ENCODE data around the gene DENND5A.

DENND5A gene

DNA sequence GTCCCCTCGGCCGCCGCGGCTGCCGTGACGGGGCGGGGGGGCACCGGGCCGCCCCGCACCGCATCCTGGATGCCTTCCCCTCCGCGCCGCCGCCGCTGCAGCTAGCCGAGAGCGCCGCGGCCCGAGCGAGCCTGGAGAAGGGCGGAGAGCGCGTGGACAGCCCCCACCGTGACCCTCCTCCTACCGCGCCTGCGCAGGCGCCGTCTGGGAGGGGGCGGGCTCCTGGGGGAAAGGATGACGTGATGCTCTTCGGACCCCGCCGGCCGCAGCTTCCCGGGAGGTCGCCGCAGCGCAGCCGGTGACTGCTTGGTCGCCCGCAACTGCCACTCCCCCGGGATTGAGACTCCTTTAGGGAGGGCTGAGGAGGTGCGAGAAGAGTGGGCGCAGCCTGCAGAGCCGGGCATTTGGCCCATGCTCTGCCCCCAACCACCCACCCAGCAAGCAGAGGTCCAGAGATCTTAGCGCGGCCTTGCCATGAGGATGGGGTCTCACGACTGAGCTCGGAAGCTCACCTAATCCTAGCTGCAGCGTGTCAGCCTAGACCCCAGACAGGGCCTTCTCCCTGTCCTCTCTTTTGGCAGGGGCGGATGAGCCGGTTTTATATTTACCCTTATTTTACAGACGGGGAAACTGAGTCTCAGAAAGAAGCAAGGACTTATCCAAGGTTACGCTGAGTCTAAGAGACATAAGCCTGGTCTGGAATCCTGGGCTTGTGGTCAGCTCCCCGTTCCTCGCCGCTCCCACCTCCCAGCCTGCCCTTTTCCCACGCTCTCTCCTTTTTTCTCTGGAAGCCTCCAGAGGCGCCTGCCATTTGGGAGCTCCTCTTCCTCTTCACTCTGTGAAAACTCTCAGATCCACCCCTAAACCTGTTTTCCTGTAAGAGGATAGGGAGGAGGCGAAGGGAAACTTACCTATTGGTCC lies at the start of gene DENND5A:
DENND5A (minus strand) TSS at position 140 of the 921 bp plus-strand sequence. CDS start 281 bp downstream, outside the sequence.
- DNase-seq (ENCODE audit: low read depth), result peak; percentile 74

DNA sequence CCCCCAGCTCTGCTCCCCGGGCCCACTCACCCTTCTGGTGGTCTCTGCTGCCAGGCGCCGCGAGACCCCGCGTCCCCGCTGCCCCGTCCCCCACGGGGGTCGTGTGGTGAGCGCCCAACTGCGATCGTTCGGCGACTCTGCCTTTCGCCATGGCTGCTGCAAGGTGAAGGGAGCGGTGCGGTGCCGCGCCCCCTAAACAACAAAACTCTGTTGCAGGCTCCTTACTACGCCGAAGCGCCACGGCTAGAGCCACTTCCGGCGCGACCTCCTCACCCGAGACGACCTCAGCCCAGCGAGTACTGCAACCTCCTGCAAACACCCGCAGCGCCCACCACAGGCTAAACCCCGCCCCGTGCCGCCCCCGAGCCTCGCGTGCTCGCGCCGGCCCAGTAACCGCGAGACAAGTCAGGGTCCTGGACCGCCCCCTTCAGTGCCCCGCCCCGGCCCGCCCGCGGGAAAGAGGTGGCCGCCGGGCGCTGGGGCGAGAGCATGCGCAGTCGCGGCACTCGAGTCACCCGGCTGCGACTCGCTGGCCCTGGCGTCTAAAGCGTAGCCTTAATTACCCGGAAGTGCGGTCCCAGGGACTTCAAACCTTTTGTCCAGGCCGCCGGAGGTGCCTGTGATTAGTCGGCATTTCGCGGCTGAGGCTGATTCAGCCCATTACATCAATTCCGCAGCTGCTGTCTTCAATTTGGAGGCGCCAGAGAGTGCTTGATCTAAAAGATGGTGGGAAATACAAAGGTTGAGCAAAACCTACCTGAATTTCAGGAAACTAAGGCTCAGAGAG lies 49.3 kb upstream of the DENND5A start, which contains the start of gene TMEM41B:
TMEM41B (minus strand) TSS at position 303 of the 787 bp plus-strand sequence; CDS start at position 151, 152 bp downstream.
- DNase-seq (ENCODE audit: low read depth), result peak; percentile 97

DNA sequence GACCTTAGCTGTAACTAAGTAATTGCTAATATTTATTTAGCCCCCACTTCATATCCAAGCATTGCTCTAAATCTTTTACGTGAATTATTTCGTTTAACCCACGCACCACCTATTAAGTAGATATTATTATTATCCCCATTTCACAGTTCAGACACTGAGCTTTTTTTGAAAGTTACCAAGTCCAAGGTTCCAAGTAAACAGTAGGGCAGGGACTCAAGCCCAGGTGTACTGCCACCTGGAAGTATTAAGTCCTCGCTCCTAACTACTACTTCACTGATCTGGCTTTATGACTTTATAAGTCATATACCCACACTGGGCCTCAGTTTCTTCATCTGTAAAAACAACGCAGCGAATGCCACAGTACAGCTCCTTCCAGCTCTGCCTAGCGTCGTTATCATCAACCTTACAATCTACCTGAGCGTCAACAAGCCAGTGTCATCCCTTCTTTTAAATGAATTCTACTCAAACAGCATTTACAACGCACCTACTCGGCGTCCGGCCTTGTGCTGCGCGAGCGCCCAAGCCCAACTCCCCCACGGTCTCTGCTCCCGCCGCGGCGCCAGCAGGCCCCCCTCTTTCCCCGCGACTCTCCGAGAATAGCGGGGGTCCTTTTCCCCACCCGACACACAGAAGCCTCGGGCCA lies 48.6 kb upstream of the DENND5A start:
- DNase-seq (ENCODE audit: low read depth), result no peak

DNA sequence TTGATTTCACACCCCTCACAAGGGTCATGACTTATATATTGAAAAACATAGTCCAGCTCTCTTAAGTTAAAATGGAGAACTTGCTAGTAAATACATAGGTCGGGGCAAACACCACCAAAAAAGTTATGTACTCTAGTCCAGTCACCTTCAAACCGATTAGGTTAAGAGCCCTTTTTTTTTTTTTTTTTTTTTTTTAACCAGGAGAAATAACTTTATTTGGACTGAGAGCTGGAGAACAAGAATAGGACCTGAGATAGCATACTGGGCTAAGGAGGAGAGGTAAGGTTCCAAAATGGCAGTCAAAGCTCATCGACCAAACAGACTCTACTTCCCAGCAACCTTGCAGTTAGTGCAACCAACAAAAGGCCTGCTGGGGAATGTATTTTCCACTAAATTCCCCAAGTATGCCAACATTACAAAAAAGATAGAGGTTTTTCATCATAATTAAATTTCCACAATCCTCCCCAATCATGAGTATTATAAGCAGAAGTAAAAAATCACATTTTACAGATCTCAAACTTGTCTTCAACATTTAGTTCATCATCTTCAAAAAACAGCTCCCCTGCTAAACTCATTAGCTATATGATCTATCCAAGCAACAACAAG lies 45.4 kb upstream of the DENND5A start:
- no peak for DNase-seq (ENCODE audit: low read depth)

DNA sequence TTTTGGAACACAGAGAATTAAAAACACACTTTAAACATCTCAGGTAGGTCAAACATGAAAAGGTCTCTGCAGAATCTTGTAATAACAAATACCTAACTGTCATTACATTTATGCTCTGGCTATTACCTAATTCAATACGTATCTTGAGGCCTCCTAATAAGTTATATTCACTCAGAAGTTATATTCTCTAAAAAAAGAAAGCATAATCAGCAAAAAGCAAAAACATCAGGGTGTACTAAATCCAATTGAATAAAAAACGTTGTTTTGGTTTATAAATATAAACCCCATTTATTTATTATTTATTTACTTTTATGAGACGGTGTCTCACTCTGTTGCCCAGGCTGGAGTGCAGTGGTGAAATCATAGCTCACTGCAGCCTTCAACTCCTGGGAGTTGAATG lies 39.0 kb upstream of the DENND5A start:
- DNase-seq (ENCODE audit: low read depth), result no peak

DNA sequence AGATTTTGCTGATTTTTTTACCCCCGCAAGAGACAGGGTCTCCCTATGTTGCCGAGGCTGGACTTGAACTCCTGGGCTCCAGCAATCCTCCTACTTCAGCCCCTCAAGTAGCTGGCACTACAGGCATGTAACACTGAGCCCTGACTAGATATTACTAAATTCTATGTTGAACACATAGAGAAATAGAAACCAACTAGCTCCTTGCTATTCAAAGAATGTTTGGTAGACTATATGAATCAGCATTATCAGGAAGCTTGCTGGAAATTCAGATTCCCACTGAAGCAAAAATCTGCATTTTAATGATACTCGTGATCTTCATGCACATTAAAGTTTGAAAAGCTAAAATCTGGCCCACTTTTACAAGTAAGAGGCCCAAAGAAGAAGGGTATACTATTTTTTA lies 37.3 kb upstream of the DENND5A start:
- DNase-seq (ENCODE audit: low read depth), result no peak

DNA sequence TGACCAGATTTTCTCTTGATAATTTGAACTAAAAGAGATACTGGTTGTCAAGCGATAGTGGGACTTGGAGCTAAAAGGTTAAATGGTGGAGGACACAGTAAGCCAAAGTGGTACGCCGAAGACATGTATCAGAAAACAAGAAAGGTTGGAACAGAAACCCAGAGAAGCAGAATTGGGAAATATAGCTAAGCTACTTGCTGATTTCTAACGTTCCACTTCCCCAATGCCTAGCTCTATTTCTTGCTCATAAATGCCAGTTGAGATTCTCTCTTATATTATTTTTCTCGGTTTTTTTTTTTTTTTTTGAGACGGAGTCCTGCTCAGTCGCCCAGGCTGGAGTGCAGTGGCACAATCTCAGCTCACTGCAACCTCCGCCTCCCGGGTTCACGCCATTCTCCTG lies 36.6 kb upstream of the DENND5A start:
- no peak for DNase-seq (ENCODE audit: low read depth)

DNA sequence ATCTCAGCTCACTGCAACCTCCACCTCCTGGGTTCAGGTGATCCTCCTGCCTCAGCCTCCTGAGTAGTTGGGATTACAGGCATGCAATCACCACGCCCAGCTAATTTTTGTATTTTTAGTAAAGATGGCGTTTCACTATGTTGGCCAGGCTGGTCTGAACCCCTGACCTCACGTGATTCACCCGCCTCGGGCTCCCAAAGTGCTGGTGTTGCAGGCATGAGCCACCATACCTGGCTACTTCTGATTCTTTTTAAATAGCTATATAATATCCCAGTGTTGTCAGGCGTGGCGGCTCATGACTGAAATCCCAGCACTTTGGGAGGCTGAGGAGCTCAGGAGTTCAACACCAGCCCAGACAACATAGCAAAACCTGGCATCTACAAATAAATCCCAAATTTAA lies 28.5 kb upstream of the DENND5A start:
- no peak for DNase-seq (ENCODE audit: low read depth)

DNA sequence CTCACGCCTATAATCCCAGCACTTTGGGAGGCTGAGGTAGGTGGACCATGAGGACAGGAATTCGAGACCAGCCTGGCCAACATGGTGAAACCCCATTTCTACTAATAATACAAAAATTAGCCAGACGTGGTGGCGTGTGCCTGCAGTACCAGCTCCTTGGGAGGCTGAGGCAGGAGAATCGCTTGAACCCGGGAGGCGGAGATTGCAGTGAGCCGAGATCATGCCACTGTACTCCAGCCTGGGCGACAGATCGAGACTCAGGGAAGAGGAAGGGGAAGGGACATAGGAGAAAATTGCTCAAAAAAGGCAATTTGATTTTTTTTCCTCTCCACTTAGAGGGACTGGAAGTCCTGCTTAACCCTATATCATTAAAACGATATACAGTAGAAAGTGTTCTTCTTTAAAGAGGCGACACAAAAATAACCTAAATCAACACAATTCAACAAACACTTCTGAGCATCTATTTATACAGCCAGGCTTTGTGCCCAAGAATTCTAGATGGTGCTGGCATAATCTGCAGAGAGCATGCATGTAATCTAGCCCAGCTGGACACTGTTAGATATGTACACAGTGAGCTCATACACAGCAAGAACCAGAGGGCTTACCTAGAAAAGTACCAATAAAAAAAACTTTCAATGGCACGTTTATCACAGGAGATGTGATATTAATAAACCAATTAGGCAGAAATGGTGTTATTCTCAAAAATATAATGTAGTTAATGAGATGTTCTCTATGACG lies 20.9 kb upstream of the DENND5A start:
- no peak for DNase-seq (ENCODE audit: low read depth)

DNA sequence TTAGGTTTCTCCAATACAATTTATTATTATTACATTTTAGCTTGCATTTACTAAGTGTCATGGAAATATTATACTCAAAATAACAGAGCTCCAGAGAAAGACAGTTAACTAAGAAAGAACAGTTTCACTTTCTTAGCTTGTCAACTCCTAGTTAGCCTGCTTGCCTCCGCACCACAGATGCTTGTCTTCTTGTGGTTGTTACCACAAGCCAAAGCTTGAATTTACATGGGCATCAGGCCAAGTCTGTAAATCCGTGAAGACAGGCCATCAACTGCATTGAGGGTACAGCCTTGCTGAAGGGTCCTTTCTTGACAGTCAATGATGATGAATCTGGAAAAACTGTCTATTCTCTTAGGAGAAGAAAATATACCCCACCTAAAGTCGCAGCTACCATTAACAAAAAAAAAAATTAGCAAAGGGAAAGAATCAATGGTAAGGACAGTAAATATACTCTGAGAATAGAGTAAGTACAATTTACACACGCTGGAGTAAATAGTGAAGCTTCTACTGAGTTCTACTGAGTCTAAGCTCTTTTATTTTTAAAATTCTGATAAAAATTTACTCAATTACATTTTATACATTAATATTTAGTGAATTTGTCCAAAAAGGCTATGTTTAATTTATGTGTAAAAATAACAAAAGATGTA lies 15.6 kb upstream of the DENND5A start:
- DNase-seq (ENCODE audit: low read depth), result peak; percentile 32

DNA sequence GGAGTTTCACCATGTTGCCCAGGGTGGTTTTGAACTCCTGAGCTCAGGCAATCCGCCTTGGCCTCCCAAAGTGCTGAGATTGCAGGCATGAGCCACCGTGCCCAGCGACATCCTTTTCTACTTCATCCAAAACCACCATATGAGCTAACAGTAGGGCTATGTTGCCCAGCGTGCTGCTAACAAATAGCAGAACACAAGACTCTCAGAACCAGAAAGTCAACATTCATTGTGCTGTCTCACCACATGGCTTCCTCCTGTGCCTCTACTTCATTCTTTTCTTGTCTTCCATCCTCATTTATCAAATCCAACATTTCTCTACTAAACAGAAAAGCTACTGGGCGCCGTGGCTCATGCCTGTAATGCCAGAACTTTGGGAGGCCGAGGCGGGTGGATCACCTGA lies 12.0 kb upstream of the DENND5A start:
- no peak for DNase-seq (ENCODE audit: low read depth)

DNA sequence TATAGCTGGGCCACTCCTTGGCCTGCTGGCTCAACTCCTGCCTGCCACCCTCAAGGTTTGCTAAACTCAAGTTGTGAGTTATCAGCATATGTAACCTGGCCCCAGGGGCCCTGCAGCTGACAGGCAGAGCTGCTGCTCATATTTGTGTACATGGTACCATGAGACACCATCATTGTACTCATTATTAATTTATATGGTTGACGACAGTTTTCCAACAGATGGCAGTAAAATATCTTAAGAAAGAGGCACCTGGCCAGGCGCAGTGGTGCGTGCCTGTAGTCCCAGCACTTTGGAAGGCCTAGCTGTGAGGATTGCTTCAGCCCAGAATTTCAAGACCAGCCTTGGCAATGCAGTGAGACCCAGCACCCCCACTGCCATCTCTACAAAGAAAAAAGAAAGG lies 11.4 kb upstream of the DENND5A start:
- DNase-seq (ENCODE audit: low read depth), result no peak

DNA sequence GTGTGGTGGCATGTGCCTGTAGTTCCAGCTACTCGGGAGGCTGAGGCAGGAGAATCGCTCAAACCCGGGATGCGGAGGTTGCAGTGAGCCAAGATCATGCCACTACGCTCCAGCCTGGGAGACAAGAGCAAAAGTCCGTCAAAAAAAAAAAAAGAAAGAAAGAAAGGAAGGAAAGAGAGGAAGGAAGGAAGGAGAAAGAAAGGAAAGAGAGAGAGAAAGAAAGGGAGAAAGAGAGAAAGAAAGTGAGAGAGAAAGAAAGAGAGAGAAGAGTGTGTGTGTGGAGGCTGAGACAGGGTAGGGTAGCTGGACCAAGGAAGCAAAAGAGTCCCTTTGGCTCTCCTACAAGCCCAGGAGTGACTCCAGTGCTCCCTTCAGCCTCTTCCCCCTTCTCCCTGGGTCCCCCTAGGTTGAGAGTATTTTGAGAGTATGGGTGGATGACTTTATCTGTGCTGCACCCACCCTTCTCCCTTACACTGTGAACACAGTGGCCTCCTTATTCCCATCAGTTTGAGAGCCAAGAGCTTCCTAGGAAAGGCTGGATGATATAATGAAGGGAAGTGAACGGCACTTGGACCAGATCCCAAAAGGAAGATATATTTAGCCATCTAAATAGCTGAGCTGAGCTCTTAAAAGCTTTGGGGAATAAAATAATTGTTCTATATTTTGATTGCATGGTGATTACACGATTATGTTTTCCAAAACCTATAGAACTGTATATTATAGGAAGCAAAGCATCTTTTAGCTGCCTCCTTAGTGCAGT lies 9.5 kb upstream of the DENND5A start:
- DNase-seq (ENCODE audit: low read depth), result no peak

DNA sequence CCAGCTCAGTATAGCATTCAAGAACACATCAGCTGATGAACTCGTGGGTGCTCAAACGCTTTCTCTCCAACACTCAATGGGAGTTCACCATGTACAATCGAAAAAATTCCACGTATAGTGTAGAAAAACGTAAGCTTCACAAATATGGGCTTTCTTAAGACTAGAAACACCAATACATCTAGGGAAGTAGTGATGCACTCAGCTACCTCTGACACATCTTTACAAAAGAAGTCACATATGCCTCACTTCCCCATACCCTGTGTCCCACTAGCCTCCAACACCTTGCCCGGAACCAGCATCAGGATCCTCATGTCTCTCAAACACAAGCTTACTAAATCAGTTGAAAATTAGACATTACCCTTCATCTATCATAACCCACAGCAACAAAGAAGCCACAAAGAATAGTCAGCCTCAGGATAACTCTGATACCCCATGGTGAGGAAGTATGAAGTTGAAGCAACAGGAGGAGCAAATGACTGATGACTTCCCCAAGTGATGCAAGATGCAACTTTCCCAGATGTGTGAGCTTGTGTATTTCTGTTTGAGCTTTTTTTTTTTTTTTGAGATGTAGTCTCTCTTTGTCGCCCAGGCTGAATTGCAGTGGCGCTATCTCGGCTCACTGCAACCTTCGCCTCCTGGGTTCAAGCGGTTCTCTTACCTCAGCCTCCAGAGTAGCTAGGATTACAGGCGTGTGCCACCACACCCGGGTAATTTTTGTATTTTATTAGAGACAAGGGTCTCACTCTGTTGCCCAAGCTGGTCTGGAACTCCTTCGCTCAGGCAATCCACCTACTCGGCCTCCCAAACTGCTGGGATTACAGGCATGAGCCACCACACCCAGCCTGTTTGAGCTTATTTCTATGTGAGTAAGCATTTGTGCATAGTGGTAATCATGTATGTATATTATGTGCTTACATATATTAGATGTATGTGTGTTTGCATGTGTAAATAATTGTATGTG lies 8.5 kb upstream of the DENND5A start:
- DNase-seq (ENCODE audit: low read depth), result no peak

DNA sequence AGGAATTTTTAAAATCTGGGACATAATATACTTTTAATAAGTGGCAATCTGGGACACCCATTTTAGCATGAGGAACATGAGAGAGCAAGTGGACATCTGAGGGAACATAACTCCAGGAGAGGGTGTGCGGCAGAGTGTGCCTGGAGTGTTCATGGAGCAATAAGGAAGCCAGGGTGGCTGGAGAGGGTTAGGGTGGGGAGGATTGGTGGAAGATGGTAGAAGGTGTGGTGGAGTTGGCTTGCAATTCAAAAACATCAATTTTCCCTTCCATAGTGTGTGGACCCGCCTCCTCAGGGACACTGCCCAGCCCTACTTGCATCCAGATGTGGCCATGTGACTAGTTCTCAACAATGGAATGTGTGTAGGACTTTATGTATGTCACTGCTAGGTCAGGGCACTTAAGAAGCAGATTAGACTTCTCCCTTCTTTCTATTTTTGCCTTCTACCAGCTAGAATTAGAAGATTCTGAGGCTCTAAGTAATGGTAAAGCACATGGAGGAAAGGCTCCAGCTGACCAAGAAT lies 4.4 kb upstream of the DENND5A start:
- no peak for DNase-seq (ENCODE audit: low read depth)

DNA sequence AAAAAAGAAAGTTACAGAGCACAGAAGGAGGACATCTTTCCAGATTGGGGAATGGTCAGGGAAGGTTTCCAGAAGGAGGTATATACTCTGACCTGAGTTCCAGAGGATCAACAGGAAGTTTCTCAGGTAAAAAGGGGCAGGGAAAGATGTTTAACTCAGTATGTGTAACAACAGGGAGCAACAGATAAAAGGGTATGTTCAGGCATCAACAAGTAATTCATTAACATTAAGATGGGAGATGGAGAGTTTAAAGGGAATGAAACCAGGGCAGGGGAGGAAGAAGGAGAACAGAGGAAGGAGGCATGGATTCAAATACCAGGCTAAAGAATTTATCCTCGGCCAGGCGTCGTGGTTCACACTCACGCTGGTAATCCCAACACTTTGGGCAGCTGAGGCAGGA lies 2.5 kb upstream of the DENND5A start:
- DNase-seq (ENCODE audit: low read depth), result no peak

DNA sequence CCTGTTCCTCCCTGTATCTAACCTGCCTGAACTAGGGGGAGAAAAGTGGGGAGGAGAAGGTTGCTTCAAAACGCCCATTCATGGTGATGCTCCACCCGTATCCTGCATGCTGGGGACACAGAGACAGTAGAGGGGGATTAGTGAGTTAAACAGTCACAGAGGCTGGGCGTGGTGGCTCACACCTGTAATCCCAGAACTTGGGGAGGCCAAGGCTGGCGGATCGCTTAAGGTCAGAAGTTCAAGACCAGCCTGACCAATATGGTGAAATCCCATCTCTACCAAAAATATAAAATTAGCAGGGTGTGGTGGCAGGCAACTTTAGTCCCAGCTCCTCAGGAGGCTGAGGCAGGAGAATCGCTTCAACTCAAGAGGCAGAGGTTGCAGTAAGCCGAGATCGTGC lies 1.8 kb upstream of the DENND5A start:
- DNase-seq (ENCODE audit: low read depth), result no peak

DNA sequence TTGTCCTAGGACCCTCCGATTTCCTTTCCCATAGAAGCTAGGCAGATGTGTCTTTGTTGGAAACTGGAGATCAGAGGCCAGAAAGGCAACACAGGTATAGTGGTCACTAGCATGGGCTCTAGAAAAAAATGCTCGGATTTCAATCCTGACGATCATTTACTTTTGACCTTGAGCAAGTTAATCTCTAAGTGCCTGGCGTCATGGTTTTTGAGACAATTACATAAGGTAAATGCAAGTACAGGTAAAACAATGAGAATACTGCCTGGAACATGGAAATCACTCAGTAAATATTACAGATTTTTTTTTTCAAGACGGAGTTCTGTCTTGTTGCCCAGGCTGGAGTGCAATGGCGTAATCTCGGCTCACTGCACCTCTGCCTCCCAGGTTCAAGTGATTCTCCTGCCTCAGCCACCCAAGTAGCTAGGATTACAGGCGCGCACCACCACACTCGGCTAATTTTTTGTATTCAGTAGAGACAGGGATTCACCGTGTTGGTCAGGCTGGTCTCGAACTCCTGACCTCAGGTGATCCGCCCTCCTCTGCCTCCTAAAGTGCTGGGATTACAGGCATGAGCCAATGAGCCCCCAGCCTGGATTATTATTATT lies 1.1 kb upstream of the DENND5A start:
- DNase-seq (ENCODE audit: low read depth), result no peak

All from CMK (cell line).